GM23338 (cell line): ENCODE data around the gene LPP. TPM values are rescaled to one million over a fixed set of nuclear protein-coding genes. Genes with fewer than 3 reads are reported as not detected.

Experiments used
- ATAC-seq: fragments of 200-7000 bp; cut with Tn5 transposase; 3 replicates; pipeline ENCODE4 v1.9.1; 2020
- DNase-seq: peaks from one replicate; pipeline ENCODE4 v3.0.0-alpha.2; 2015; ENCODE audit warnings: low spot score
- H2AFZ ChIP-seq: fragments of 200-600 bp; sonication (generic); 2 replicates; pipeline ENCODE4 v1.8.0; 2016; ENCODE audit warnings: antibody characterized with exemption, mild to moderate bottlenecking, moderate library complexity
- H3F3A ChIP-seq: fragments of 200-600 bp; sonication (generic); replicated peaks from 2 replicates; pipeline ENCODE4 v1.8.0; 2017; ENCODE audit warnings: antibody characterized with exemption, mixed run types, low read depth
- H3K27ac ChIP-seq: fragments of 200-600 bp; sonication (generic); 2 replicates; pipeline ENCODE4 v1.6.1; 2016; ENCODE audit warnings: low read depth
- H3K27me3 ChIP-seq: fragments of 200-600 bp; sonication (generic); 2 replicates; pipeline ENCODE4 v1.8.0; 2016; ENCODE audit warnings: mild to moderate bottlenecking, mixed run types, moderate library complexity; ENCODE audit not compliant: insufficient read depth
- H3K36me3 ChIP-seq: fragments of 200-600 bp; sonication (generic); 2 replicates; pipeline ENCODE4 v1.8.0; 2016; ENCODE audit warnings: mild to moderate bottlenecking; ENCODE audit not compliant: insufficient read depth
- H3K4me1 ChIP-seq: fragments of 200-600 bp; sonication (generic); 2 replicates; pipeline ENCODE4 v1.8.0; 2016; ENCODE audit warnings: mild to moderate bottlenecking, moderate library complexity; ENCODE audit not compliant: insufficient read depth
- H3K4me2 ChIP-seq: fragments of 200-600 bp; sonication (generic); 2 replicates; pipeline ENCODE4 v1.7.1; 2017; ENCODE audit warnings: mixed run types
- H3K4me3 ChIP-seq: fragments of 200-600 bp; sonication (generic); 2 replicates; pipeline ENCODE4 v1.6.1; 2016; ENCODE audit warnings: mixed run types
- H3K79me2 ChIP-seq: fragments of 200-600 bp; sonication (generic); replicated peaks from 2 replicates; pipeline ENCODE4 v1.8.0; 2017; ENCODE audit warnings: mild to moderate bottlenecking; ENCODE audit not compliant: insufficient read depth
- H3K9me2 ChIP-seq: fragments of 200-600 bp; sonication (generic); 2 replicates; pipeline ENCODE4 v1.8.0; 2017; ENCODE audit not compliant: insufficient read depth
- H4K20me1 ChIP-seq: fragments of 200-600 bp; sonication (generic); replicated peaks from 2 replicates; pipeline ENCODE4 v1.8.0; 2017; ENCODE audit warnings: mild to moderate bottlenecking; ENCODE audit not compliant: insufficient read depth
- H3K27ac Mint-ChIP-seq: 2 replicates; pipeline ENCODE4 v1.8.0; 2020; ENCODE audit warnings: inconsistent platforms, mild to moderate bottlenecking, moderate library complexity, mixed read lengths
- H3K27me3 Mint-ChIP-seq: 3 replicates; pipeline ENCODE4 v1.8.0; 2022; ENCODE audit warnings: low read depth, mild to moderate bottlenecking, moderate library complexity, mixed read lengths, inconsistent platforms; ENCODE audit not compliant: insufficient read depth, poor library complexity
- H3K36me3 Mint-ChIP-seq: 3 replicates; pipeline ENCODE4 v1.8.0; 2021; ENCODE audit warnings: low read depth, mild to moderate bottlenecking, inconsistent platforms, moderate library complexity, mixed read lengths
- H3K4me1 Mint-ChIP-seq: 3 replicates; pipeline ENCODE4 v1.8.0; 2020; ENCODE audit warnings: mild to moderate bottlenecking, inconsistent platforms, mixed read lengths
- H3K4me3 Mint-ChIP-seq: 3 replicates; pipeline ENCODE4 v1.8.0; 2021; ENCODE audit warnings: moderate library complexity, mild to moderate bottlenecking, inconsistent platforms, mixed read lengths
- H3K9me3 Mint-ChIP-seq: 3 replicates; pipeline ENCODE4 v1.8.0; 2020; ENCODE audit warnings: moderate library complexity, mild to moderate bottlenecking, inconsistent platforms, mixed read lengths
- CREB1 ChIP-seq: fragments of 250-450 bp; sonication (Bioruptor Pico); IDR thresholded peaks from 2 replicates; pipeline ENCODE4 v1.5.0; 2020; ENCODE audit warnings: low read depth, mild to moderate bottlenecking, moderate library complexity
- EZH2phosphoT487 ChIP-seq: fragments of 200-600 bp; sonication (generic); IDR thresholded peaks from one replicate; pipeline ENCODE4 v1.8.1; 2018; ENCODE audit warnings: antibody characterized with exemption; ENCODE audit not compliant: unreplicated experiment
- NANOG ChIP-seq: IDR thresholded peaks from 2 replicates; pipeline ENCODE4 v1.6.1; 2016; ENCODE audit warnings: antibody characterized with exemption, borderline replicate concordance
- REST ChIP-seq: IDR thresholded peaks from one replicate; pipeline ENCODE4 v1.6.1; 2018; ENCODE audit warnings: antibody characterized with exemption; ENCODE audit not compliant: unreplicated experiment
- ZNF462 ChIP-seq: fragments of 250-450 bp; sonication (Bioruptor Pico); IDR thresholded peaks from 2 replicates; pipeline ENCODE4 v1.5.0; 2020; ENCODE audit warnings: mild to moderate bottlenecking, moderate library complexity
- polyA plus RNA-seq: library from polyadenylated mRNA; unstranded; fragments of >200 nt; fragmentation: Nextera tagmentation; extraction: Ambion mirVana; gene quantifications from 2 replicates; pipeline ENCODE4 v1.2.1, GENCODE V29; 2016
- total RNA-seq: library from RNA; depleted of rRNA; stranded (reverse); fragments of >200 nt; shearing (Covaris generic); gene quantifications from 2 replicates; pipeline ENCODE4 v1.2.3, GENCODE V29; 2014

The LPP gene
- total and polyA plus RNA-seq, 2 experiments from 2014 or later, result 23.0 to 35.2 TPM

GRCh38 chr3:188227442-188227841 is 73.5 kb downstream of the LPP start (continued):
- no peak for TF ChIP-seq ZNF462
- no peak for TF ChIP-seq CREB1 (CRISPR knock-in tag)
- TF ChIP-seq NANOG, result no peak

GRCh38 chr3:188229177-188229576 is 75.2 kb downstream of the LPP start:
- no peak overlapping the region for H3K4me3 Mint-ChIP-seq
- Histone ChIP-seq H3K27me3 (no peaks in the 10 kb centered on the region), H3K79me2 (peaks cover 22% of the 10 kb centered on the region)
- TF ChIP-seq REST (no peak), EZH2phosphoT487 (no peak), ZNF462 (no peak)

More at GRCh38 chr3:188229177-188229576, 75.2 kb downstream of the LPP start:
- Histone ChIP-seq H3K4me3 (no peak overlapping the region), H3F3A (no peaks in the 10 kb centered on the region), H3K4me2 (no peak overlapping the region), H2AFZ (no peak overlapping the region), H3K9me2 (no peaks in the 10 kb centered on the region), H4K20me1 (no peaks in the 10 kb centered on the region), H3K36me3 (no peaks in the 10 kb centered on the region; the same call in 1 of the 2 replicates), H3K4me1 (no peaks in the 10 kb centered on the region), H3K27ac (no peak overlapping the region)
- Mint-ChIP-seq H3K4me1 (0 out of 3 replicates have a peak, but pooled peaks cover 2% of the 10 kb centered on the region), H3K27ac (no peak overlapping the region), H3K36me3 (peaks cover 15% of the 10 kb centered on the region; the same call in 1 of the 3 replicates), H3K9me3 (no peaks in the 10 kb centered on the region), H3K27me3 (peaks cover 2% of the 10 kb centered on the region)
- ATAC-seq (no peak), DNase-seq (no peak)
